HAP-1 (cell line): ENCODE measurements around the gene FAF1.

ENCODE experiments used
- DNase-seq, 2 experiments: peaks; one replicate each; pipeline ENCODE4 v3.0.0-alpha.2; 2016 to 2020; ENCODE audit warnings: low spot score in 2 of 2
- H3K27me3 ChIP-seq: fragments of 250-450 bp; sonication (Bioruptor Pico); 2 replicates; pipeline ENCODE4 v1.5.1; 2020; ENCODE audit warnings: low read depth, mild to moderate bottlenecking, moderate library complexity
- H3K36me3 ChIP-seq: fragments of 250-450 bp; sonication (Bioruptor Pico); replicated peaks from 2 replicates; pipeline ENCODE4 v1.5.1; 2020; ENCODE audit warnings: mild to moderate bottlenecking
- H3K4me1 ChIP-seq: fragments of 250-450 bp; sonication (Bioruptor Pico); 2 replicates; pipeline ENCODE4 v1.5.1; 2020; ENCODE audit warnings: mild to moderate bottlenecking
- H3K4me3 ChIP-seq: fragments of 250-450 bp; sonication (Bioruptor Pico); 2 replicates; pipeline ENCODE4 v1.5.1; 2020; ENCODE audit warnings: mild to moderate bottlenecking, moderate library complexity
- H3K9me3 ChIP-seq: fragments of 250-450 bp; sonication (Bioruptor Pico); 2 replicates; pipeline ENCODE4 v1.5.1; 2020; ENCODE audit warnings: mild to moderate bottlenecking, moderate library complexity
- in situ Hi-C: fragments of 300-500 bp; cut with MboI; formaldehyde crosslinking; loops from 3 replicates; pipeline ENCODE4 v1.14.3; 2020; ENCODE audit warnings: low sequenced_read_pairs, inconsistent platforms, mixed read lengths

The FAF1 gene

DNA sequence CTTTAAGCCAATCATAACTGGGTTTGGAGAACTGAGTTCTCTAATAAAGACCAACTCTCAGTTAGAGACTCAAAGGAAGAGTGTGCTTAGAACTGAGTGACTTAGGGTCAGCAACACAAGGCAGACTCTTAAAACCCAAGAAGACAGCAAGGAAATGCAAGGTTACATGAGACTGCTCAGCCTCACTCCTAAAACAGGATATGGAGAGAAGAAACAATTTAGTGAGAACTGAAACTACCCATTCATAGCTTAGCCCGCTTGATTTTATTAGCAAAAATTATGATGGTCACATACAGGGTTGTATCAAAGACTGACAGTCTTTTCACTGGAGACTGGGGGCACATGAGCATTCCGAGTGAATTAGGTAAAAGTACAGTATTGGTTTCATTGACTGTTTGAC lies 457.9 kb downstream of the FAF1 start:
- H3K4me1 ChIP-seq = no peaks in the 10 kb centered on the region
- H3K9me3 ChIP-seq = no peaks in the 10 kb centered on the region
- no peaks in the 10 kb centered on the region for H3K36me3 ChIP-seq
- DNase-seq = no peak
- no peaks in the 10 kb centered on the region for H3K27me3 ChIP-seq
- H3K4me3 ChIP-seq = no peak overlapping the region
- in situ Hi-C loops = no loop called here

DNA sequence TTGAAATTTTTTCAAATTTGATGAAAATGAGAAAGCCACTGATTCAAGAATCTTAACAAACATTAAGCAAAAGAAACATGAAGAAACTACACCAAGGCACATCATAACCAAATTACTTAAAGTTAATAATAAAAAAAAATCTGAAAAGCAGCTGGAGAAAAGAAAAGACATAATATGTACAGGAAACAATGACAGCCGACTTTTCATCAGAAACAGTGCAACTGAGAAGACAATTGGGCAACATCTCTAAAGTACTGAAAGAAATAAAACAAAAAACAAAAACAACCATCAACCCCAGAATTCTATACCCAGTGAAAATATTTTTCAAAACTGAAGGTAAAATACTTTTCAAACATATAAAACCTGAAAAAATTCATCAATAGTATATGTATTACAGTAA lies 463.1 kb downstream of the FAF1 start:
- Histone ChIP-seq H3K36me3 (no peaks in the 10 kb centered on the region), H3K9me3 (no peaks in the 10 kb centered on the region), H3K4me1 (no peaks in the 10 kb centered on the region), H3K27me3 (no peaks in the 10 kb centered on the region), H3K4me3 (no peak overlapping the region)
- DNase-seq = no peak
- in situ Hi-C loops = no loop called here

DNA sequence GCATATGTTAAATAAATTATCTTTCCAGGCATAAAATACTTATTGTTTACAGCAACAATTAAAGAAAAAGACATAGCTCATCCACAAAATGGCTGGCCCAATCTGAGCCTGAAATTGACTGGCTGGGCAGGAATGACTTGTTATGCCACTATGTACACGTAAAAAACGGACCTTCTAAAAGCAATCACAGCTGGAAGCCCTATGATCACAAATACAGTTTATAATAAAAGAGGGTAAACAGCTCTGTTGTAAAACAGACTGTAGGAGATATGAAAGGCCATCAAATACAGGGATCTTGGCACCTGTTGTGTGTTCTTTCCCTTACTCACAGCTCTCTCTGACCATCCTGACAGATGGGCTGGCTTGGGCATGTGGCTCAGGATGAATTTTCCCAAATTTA lies 466.4 kb downstream of the FAF1 start:
- H3K9me3 ChIP-seq = no peaks in the 10 kb centered on the region
- H3K36me3 ChIP-seq = no peaks in the 10 kb centered on the region
- no peak for DNase-seq
- in situ Hi-C loops = no loop called here
- no peaks in the 10 kb centered on the region for H3K27me3 ChIP-seq
- H3K4me3 ChIP-seq = no peak overlapping the region
- no peaks in the 10 kb centered on the region for H3K4me1 ChIP-seq

DNA sequence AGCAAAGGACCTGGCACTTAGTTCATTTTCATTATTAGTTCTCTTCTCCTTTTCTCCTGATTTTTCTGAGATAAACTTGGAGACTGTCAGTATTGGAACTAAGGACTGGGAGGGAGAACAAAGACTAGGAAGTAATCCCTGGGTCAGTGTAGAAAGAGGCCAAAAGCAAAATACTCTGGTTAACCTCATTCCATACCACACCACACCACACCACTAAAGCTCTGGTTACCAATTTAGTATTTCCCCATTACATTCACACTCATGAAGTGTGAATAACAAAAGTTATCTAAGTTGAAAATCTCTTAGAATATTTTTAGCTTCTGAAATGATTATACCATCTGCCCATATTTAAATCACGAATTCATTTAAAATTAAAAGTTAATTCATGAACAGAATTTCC lies 467.9 kb downstream of the FAF1 start:
- DNase-seq = no peak
- no peaks in the 10 kb centered on the region; the same call in 1 of the 2 replicates for H3K36me3 ChIP-seq
- in situ Hi-C loops = no loop called here
- H3K9me3 ChIP-seq = no peaks in the 10 kb centered on the region
- H3K27me3 ChIP-seq = no peaks in the 10 kb centered on the region
- H3K4me3 ChIP-seq = no peak overlapping the region
- H3K4me1 ChIP-seq = no peaks in the 10 kb centered on the region

GRCh38 chr1:50491142-50491541 lies 468.9 kb downstream of the FAF1 start:
- in situ Hi-C loops = no loop called here
- no peak overlapping the region for H3K4me3 ChIP-seq
- H3K27me3 ChIP-seq = no peaks in the 10 kb centered on the region
- H3K4me1 ChIP-seq = no peaks in the 10 kb centered on the region
- H3K9me3 ChIP-seq = no peaks in the 10 kb centered on the region
- no peak for DNase-seq
- no peaks in the 10 kb centered on the region; the same call in 1 of the 2 replicates for H3K36me3 ChIP-seq

- in situ Hi-C loops = no loop called here
- Histone ChIP-seq H3K4me3 (no peak overlapping the region), H3K36me3 (no peaks in the 10 kb centered on the region; the same call in 1 of the 2 replicates), H3K9me3 (no peaks in the 10 kb centered on the region), H3K4me1 (no peaks in the 10 kb centered on the region), H3K27me3 (no peaks in the 10 kb centered on the region)
- DNase-seq = no peak
Measured at GRCh38 chr1:50490640-50491039, 469.4 kb downstream of the FAF1 start.

DNA sequence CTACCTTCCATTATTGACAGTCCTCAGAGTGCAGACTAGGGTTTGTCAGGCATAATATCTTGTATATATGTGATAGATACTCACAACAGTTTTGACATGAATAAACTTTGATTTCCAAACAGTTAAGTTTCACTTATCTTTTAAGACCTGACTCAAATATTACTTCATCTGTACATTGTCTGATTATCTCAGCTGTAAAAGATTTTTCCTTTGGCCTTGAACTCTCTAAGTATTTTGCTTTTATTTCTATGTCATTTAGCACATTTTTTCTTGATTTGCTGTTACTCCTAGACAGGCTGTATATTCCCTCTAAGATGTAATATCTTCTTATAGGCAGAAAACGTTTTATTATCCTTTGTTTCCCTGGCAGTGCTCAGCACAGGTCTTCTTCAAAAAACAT lies 471.2 kb downstream of the FAF1 start:
- in situ Hi-C loops = no loop called here
- Histone ChIP-seq H3K9me3 (no peaks in the 10 kb centered on the region), H3K4me1 (no peaks in the 10 kb centered on the region), H3K27me3 (no peaks in the 10 kb centered on the region), H3K36me3 (no peaks in the 10 kb centered on the region; the same call in 1 of the 2 replicates), H3K4me3 (no peak overlapping the region)
- DNase-seq = no peak

GRCh38 chr1:50488356-50488755 lies 471.7 kb downstream of the FAF1 start:
- in situ Hi-C loops = no loop called here
- no peak for DNase-seq

DNA sequence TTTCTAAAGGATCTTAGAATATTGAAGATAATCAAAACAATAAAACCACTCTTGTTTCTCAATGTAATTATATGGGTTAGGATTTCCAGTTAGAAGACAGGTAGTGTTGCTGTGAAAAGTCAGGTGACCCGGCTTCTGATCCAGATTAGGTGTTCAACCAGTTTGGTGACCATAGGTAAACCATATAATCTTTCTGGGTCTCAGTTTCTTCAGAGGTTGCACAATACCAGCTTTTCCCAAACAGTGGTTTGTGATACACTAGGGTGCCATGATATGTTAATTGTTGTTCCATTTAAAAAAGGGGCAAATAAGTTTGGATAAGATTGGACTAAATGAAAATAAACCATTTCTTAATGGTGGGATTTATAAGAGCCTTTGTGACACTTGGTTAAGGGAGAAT lies 472.3 kb downstream of the FAF1 start:
- Histone ChIP-seq H3K27me3 (no peaks in the 10 kb centered on the region), H3K4me1 (no peaks in the 10 kb centered on the region), H3K9me3 (no peaks in the 10 kb centered on the region), H3K4me3 (no peak overlapping the region), H3K36me3 (no peaks in the 10 kb centered on the region; the same call in 1 of the 2 replicates)
- in situ Hi-C loops = no loop called here
- DNase-seq = no peak

More at GRCh38 chr1:50488356-50488755, 471.7 kb downstream of the FAF1 start:
- no peaks in the 10 kb centered on the region for H3K9me3 ChIP-seq
- H3K4me1 ChIP-seq = no peaks in the 10 kb centered on the region
- no peak overlapping the region for H3K4me3 ChIP-seq
- H3K36me3 ChIP-seq = no peaks in the 10 kb centered on the region; the same call in 1 of the 2 replicates
- H3K27me3 ChIP-seq = no peaks in the 10 kb centered on the region

DNA sequence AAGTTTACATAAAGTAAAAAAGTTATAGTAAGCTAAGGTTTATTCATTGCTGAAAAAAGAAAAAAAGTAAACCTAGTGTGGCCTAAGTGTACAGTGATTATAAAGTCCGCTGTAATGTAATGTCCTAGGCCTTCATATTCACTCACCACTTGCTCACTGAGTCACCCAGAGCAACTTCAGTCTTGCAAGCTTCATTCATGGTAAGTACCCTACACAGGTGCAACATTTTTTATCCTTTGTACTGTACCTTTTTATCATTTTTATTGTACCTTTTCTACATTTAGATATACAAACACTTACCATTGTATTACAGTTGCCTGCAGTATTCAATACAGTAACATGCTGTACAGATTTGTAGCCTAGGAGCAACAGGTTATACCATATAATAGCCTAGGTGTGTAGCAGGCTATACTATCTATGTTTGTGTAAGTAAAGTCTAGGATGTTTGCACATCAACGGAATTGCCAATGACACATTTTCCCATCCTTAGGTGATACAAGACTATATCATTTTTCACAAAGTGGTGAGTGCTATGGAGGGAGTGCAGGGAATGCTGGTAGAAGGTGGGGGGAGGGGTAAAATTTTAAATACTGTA lies 478.8 kb downstream of the FAF1 start:
- no peaks in the 10 kb centered on the region for H3K27me3 ChIP-seq
- H3K4me3 ChIP-seq = no peak overlapping the region
- no peaks in the 10 kb centered on the region for H3K9me3 ChIP-seq
- no peaks in the 10 kb centered on the region for H3K36me3 ChIP-seq
- DNase-seq = no peak
- no peaks in the 10 kb centered on the region for H3K4me1 ChIP-seq
- in situ Hi-C loops = no loop called here

DNA sequence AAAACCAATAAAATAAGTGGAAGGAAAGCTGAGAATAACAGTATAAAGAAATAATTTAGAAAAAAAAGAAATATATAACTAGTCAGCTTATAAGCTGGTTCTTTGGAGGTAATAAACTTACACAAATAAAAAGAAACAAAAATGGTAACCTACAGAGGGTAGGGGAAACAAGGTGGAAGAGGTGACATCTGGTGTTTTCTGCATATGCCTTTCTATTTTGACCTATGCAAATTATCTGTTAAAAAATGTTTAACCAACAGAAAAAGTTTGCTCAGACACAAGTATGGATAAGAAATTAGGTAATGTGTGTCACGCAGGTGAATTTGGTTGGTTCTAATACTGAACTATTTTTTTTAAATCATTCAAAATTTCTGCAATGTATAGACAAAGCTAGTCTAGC lies 483.3 kb downstream of the FAF1 start:
- in situ Hi-C loops = no loop called here
- H3K4me1 ChIP-seq = no peaks in the 10 kb centered on the region
- H3K4me3 ChIP-seq = no peak overlapping the region
- no peaks in the 10 kb centered on the region; the same call in 1 of the 2 replicates for H3K36me3 ChIP-seq
- H3K27me3 ChIP-seq = no peaks in the 10 kb centered on the region
- no peak for DNase-seq
- no peaks in the 10 kb centered on the region for H3K9me3 ChIP-seq

GRCh38 chr1:50474859-50475809 lies 484.9 kb downstream of the FAF1 start:
- H3K9me3 ChIP-seq = no peaks in the 10 kb centered on the region
- in situ Hi-C loops = no loop called here
- H3K36me3 ChIP-seq = no peaks in the 10 kb centered on the region; the same call in 1 of the 2 replicates
- no peak overlapping the region for H3K4me3 ChIP-seq
- DNase-seq = peak in 1 of 2 experiments; percentile 7
- H3K27me3 ChIP-seq = no peaks in the 10 kb centered on the region
- H3K4me1 ChIP-seq = no peaks in the 10 kb centered on the region

GRCh38 chr1:50473513-50473912 lies 486.6 kb downstream of the FAF1 start:
- DNase-seq = no peak
- Histone ChIP-seq H3K36me3 (no peaks in the 10 kb centered on the region; the same call in 1 of the 2 replicates), H3K9me3 (no peaks in the 10 kb centered on the region), H3K4me1 (no peaks in the 10 kb centered on the region), H3K4me3 (no peak overlapping the region), H3K27me3 (no peaks in the 10 kb centered on the region)
- in situ Hi-C loops = no loop called here

- H3K4me1 ChIP-seq = no peaks in the 10 kb centered on the region
- in situ Hi-C loops = no loop called here
- no peaks in the 10 kb centered on the region for H3K27me3 ChIP-seq
- DNase-seq = no peak
- H3K4me3 ChIP-seq = no peak overlapping the region
- H3K9me3 ChIP-seq = no peaks in the 10 kb centered on the region
- no peaks in the 10 kb centered on the region; the same call in 1 of the 2 replicates for H3K36me3 ChIP-seq
Measured at GRCh38 chr1:50471967-50472366, 488.1 kb downstream of the FAF1 start.
